ENCODE data around the gene CHN2.

The CHN2 gene

DNA sequence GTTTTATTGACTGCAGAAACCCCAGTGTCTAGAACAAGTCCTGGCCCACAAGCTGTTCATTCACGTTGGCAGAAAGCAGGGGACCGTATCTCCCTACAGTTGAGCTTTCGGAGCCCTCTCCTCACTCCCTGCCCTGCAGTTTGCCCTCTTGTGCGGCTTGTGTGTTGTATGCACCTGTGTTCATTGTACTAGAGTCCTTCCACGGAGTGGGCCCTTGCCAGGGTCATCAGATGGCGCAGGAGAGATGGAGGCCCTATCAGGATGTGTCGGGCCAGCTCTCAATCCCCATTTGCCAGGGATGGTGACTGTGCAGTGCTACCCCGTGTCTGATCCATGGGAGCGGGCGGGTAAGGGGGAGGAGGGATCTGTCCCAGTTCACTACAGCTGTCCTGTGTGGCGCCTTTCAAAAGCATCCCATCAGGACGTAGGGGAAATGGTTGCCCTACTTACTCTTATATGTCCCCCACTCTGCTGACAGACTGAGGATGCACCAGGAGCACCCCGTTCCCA is 291.7 kb downstream of the CHN2 start:
- TF ChIP-seq POLR2AphosphoS5 (IDR thresholded peaks at IDR 0.05; ENCODE audit: low read depth, low read length) (no peak), POLR2A (IDR thresholded peaks at IDR 0.05; ENCODE audit: low read depth, low read length) (no peak), TAF1 (IDR thresholded peaks at IDR 0.05; ENCODE audit: borderline replicate concordance, low read depth, low read length) (no peak)
- no peak for FAIRE-seq
- no peak for DNase-seq (ENCODE audit: insufficient read length)

DNA sequence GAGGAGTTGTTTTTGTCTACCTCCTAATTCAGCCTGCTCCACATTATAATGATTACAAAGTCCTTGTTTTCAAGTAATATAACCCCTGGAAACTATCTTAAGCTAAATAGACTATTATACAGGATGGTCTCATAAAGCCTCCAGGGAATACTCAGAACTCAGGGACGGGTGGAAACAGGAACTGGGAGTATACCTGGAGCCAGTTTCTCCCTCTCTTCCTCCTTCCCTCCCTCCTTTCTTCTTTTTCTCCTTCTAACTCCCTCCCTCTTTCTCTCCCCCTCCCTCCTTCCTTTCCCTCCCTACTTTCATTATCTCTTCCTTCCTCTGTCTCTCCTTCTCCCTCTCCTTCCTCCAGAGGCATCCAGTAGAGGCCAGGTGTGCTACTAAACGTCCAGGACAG is 292.8 kb downstream of the CHN2 start:
- FAIRE-seq, result no peak
- no peak for DNase-seq (ENCODE audit: insufficient read length)
- TF ChIP-seq TAF1 (IDR thresholded peaks at IDR 0.05; ENCODE audit: borderline replicate concordance, low read depth, low read length) (no peak), POLR2AphosphoS5 (IDR thresholded peaks at IDR 0.05; ENCODE audit: low read depth, low read length) (no peak), POLR2A (IDR thresholded peaks at IDR 0.05; ENCODE audit: low read depth, low read length) (no peak)

DNA sequence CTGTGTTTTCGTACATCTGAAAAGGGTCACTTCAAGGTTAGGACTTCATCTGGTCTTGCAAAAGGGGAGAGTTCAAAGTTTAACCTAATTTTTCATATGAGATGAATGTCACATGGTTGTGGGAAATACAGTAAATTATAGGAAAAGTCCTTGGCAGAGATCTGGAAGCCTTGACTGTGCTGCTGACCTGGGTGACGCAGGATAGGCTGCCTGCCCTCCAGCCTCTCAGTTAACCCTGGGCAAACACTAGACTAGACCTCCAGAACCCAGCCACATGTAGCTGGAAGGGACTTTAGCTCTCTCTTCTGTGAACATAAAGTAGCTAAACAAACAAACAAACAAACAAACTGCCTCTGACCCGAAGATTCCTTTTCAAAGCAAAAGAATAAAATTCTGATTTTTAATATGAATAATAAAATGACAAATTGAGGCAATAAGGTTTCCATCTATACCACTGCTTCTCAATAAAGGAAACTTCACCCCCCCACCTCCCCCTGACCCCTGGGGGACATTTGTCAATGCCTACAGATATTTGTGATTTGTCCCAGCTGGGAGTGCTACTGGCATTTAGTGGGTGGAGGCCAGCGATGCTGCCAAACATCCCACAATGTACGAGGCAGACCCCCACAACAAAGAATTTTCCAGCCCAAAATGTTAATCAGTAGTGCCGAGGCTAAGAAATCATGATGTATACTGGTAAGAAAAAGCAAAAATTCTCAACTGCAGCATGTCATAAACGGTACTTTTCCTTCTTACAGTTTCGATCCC is 293.8 kb downstream of the CHN2 start:
- no peak for DNase-seq (ENCODE audit: insufficient read length)
- TF ChIP-seq POLR2AphosphoS5 (IDR thresholded peaks at IDR 0.05; ENCODE audit: low read depth, low read length), result no peak
- no peak for TF ChIP-seq POLR2A (IDR thresholded peaks at IDR 0.05; ENCODE audit: low read depth, low read length)
- no peak for TF ChIP-seq TAF1 (IDR thresholded peaks at IDR 0.05; ENCODE audit: borderline replicate concordance, low read depth, low read length)
- FAIRE-seq, result no peak

- DNase-seq (ENCODE audit: insufficient read length), result no peak
- no peak for FAIRE-seq
- TF ChIP-seq POLR2AphosphoS5 (IDR thresholded peaks at IDR 0.05; ENCODE audit: low read depth, low read length) (no peak), TAF1 (IDR thresholded peaks at IDR 0.05; ENCODE audit: borderline replicate concordance, low read depth, low read length) (no peak), POLR2A (IDR thresholded peaks at IDR 0.05; ENCODE audit: low read depth, low read length) (no peak)
These were observed 294.4 kb downstream of the CHN2 start for GRCh38 chr7:29488977-29489376.

- no peak for FAIRE-seq
- DNase-seq (ENCODE audit: insufficient read length), result no peak
- TF ChIP-seq TAF1 (IDR thresholded peaks at IDR 0.05; ENCODE audit: borderline replicate concordance, low read depth, low read length), result no peak
- TF ChIP-seq POLR2A (IDR thresholded peaks at IDR 0.05; ENCODE audit: low read depth, low read length), result no peak
- TF ChIP-seq POLR2AphosphoS5 (IDR thresholded peaks at IDR 0.05; ENCODE audit: low read depth, low read length), result no peak
These were observed 295.6 kb downstream of the CHN2 start for GRCh38 chr7:29490094-29490607.

DNA sequence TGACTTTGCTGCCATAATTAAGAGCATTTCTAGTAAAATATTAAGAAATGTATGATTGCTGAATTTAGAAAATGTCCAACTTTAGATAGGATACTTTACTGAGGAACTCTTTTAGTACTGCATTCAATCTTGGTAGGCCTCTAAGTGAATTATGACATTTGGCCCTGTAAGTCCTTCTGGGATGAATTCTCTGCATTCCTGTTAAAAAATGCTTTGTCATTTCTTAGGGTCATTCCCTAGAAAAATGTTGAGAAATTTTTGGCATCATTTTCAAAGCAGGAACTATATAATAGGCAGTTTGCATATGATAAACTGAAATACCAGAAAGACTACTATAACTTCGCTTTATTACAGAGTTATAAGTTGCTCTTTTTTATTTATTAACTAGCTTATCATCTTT is 299.8 kb downstream of the CHN2 start:
- no peak for DNase-seq (ENCODE audit: insufficient read length)
- no peak for FAIRE-seq
- TF ChIP-seq TAF1 (IDR thresholded peaks at IDR 0.05; ENCODE audit: borderline replicate concordance, low read depth, low read length) (no peak), POLR2A (IDR thresholded peaks at IDR 0.05; ENCODE audit: low read depth, low read length) (no peak), POLR2AphosphoS5 (IDR thresholded peaks at IDR 0.05; ENCODE audit: low read depth, low read length) (no peak)

DNA sequence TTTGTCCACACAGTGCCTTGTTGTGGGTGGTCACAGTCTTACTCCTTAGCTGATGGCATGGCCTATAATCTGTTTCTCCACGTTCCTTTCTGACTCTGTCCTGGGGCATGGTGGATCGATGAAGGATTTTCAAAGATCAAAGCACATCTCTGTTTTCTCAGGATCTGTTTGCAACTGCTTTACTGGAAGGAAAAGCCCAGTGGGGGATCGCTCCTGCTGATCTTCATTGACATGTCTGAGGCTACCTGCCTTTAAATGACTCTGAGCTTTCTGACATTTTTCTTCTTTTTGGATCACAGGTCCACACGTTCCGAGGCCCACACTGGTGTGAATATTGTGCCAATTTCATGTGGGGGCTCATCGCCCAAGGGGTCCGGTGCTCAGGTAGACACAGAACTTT is 301.1 kb downstream of the CHN2 start:
- TF ChIP-seq TAF1 (IDR thresholded peaks at IDR 0.05; ENCODE audit: borderline replicate concordance, low read depth, low read length) (no peak), POLR2A (IDR thresholded peaks at IDR 0.05; ENCODE audit: low read depth, low read length) (no peak)
- FAIRE-seq, result no peak
- DNase-seq (ENCODE audit: insufficient read length), result no peak

GRCh38 chr7:29496355-29497020 is 301.9 kb downstream of the CHN2 start:
- FAIRE-seq, result no peak
- TF ChIP-seq POLR2A (IDR thresholded peaks at IDR 0.05; ENCODE audit: low read depth, low read length) (no peak), POLR2AphosphoS5 (IDR thresholded peaks at IDR 0.05; ENCODE audit: low read depth, low read length) (no peak), TAF1 (IDR thresholded peaks at IDR 0.05; ENCODE audit: borderline replicate concordance, low read depth, low read length) (no peak)
- DNase-seq (ENCODE audit: insufficient read length), result no peak

GRCh38 chr7:29499932-29500331 is 305.4 kb downstream of the CHN2 start:
- no peak for DNase-seq (ENCODE audit: insufficient read length)
- no peak for TF ChIP-seq POLR2AphosphoS5 (IDR thresholded peaks at IDR 0.05; ENCODE audit: low read depth, low read length)
- no peak for TF ChIP-seq POLR2A (IDR thresholded peaks at IDR 0.05; ENCODE audit: low read depth, low read length)
- no peak for TF ChIP-seq TAF1 (IDR thresholded peaks at IDR 0.05; ENCODE audit: borderline replicate concordance, low read depth, low read length)
- FAIRE-seq, result no peak

GRCh38 chr7:29500719-29501118 is 306.1 kb downstream of the CHN2 start:
- FAIRE-seq, result no peak
- TF ChIP-seq POLR2A (IDR thresholded peaks at IDR 0.05; ENCODE audit: low read depth, low read length), result no peak

DNA sequence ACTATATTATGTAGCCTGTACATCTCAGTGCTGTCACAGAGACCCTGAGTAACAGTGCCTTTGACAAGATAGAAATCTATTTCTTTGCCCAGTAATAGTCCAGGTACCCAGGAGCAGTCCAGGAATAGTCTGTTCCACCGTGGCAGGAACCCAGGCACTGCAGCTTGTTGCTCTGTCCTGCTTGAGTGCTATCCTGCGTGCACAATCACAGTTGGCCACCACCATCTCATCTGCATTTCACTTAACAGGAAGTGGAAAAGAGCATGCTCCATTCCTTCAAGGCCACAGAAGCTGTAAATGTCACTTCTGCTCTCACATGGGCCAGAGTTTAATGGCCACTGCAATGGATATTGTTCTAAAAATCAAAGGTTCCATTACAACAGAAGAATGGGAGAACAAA is 307.6 kb downstream of the CHN2 start:
- no peak for FAIRE-seq
- TF ChIP-seq TAF1 (IDR thresholded peaks at IDR 0.05; ENCODE audit: borderline replicate concordance, low read depth, low read length) (no peak), POLR2AphosphoS5 (IDR thresholded peaks at IDR 0.05; ENCODE audit: low read depth, low read length) (no peak), POLR2A (IDR thresholded peaks at IDR 0.05; ENCODE audit: low read depth, low read length) (no peak)
- DNase-seq (ENCODE audit: insufficient read length), result no peak

More at GRCh38 chr7:29500719-29501118, 306.1 kb downstream of the CHN2 start:
- DNase-seq (ENCODE audit: insufficient read length), result no peak

- no peak for FAIRE-seq
- no peak for TF ChIP-seq POLR2AphosphoS5 (IDR thresholded peaks at IDR 0.05; ENCODE audit: low read depth, low read length)
- no peak for TF ChIP-seq POLR2A (IDR thresholded peaks at IDR 0.05; ENCODE audit: low read depth, low read length)
- TF ChIP-seq TAF1 (IDR thresholded peaks at IDR 0.05; ENCODE audit: borderline replicate concordance, low read depth, low read length), result no peak
- no peak for DNase-seq (ENCODE audit: insufficient read length)
These were observed 311.4 kb downstream of the CHN2 start for GRCh38 chr7:29505931-29506330.

Measured in GM12892 (cell line).